Activated T-helper 1 cell treated with anti-CD3 and anti-CD28 coated beads, Interleukin-2, amount 50 U/mL, for 16 hours (primary cell): ENCODE measurements around the gene LRRC8D.
A peak's percentile ranks its signal among the peaks of the same experiment; 100 is the strongest.

Experiments used
- DNase-seq, 2 donors: peaks; one replicate each; pipeline ENCODE4 v3.0.0-alpha.2; 2020; ENCODE audit warnings: low read depth in 1 of 2, low spot score in 1 of 2

The LRRC8D gene

GRCh38 chr1:89938171-89939055 is 117.6 kb downstream of the LRRC8D start:
- no peak for DNase-seq

DNA sequence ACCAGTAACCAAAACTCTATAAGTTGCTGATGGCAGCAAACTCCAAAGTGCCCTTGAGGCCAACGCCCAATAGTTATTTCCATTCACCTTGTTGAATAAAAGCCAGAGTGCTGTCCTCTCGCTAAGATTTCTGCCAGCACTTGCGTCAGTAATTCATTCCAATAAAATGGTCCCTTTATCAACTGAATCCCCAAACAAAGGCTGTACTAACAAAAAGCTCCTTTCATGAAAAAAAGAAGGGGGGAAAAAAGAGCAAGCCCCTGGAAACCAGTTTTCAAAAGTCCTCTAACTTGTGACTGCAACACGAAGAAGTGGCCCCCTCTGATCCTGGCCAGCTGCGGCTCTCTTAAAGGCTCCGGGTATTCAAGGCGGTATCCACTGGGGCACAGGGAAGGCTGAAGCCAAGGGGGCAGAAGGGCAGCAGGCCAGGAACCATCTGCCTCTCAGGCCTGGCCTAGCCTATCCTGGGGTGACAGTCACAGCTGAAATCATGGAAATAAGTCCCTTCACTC is 118.3 kb downstream of the LRRC8D start:
- no peak for DNase-seq

- DNase-seq: no peak
Observed at GRCh38 chr1:89939693-89940438, 119.0 kb downstream of the LRRC8D start.

DNA sequence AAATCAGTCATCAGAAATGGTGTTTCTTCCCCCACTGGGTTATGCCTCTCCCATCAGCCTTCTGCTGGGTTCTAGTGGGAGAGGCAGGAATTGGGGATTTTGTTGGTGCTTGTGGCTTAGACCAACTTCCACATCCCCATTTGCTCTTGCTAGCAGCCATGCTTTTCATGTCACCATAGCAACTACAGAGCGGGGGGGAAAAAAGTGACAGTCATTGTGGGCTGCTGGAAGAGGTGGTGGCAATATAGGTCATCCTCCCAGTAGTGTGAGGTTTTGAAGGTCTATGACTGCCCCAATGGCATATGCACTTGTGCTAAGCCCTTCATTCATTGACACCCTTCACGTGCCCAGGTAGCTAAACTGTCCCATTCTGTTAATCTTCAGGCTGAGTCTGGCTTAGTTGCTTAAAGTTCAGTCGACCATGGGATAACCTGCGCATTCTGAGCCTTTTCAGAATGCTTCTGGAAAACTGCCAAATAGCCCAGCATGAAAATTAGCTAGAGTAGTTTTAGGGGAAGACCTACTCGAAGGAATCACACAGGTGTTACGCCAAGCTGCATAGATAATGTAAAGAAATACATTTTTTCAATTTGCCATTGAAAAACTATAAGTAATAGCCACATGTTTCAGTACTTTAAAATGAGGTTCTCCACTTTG is 120.4 kb downstream of the LRRC8D start:
- no peak for DNase-seq

DNA sequence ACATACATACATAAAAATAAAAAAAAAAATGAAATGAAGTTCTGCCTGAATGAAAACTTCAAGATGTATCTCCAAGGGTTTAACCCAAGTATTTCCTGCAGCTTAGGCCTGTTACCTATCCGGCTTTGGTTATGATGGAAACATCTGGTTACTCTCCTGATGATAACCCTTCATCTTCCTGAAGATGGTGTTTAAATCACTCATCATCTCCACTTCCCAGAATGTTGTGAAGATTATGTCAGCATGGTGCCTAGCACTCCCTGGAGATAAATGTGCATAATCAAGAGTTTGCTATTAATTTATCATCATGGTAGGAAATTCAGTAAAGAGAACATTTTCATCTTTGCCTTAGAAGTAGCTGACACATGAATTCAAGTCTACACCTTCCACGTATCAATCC is 121.2 kb downstream of the LRRC8D start:
- no peak for DNase-seq

DNA sequence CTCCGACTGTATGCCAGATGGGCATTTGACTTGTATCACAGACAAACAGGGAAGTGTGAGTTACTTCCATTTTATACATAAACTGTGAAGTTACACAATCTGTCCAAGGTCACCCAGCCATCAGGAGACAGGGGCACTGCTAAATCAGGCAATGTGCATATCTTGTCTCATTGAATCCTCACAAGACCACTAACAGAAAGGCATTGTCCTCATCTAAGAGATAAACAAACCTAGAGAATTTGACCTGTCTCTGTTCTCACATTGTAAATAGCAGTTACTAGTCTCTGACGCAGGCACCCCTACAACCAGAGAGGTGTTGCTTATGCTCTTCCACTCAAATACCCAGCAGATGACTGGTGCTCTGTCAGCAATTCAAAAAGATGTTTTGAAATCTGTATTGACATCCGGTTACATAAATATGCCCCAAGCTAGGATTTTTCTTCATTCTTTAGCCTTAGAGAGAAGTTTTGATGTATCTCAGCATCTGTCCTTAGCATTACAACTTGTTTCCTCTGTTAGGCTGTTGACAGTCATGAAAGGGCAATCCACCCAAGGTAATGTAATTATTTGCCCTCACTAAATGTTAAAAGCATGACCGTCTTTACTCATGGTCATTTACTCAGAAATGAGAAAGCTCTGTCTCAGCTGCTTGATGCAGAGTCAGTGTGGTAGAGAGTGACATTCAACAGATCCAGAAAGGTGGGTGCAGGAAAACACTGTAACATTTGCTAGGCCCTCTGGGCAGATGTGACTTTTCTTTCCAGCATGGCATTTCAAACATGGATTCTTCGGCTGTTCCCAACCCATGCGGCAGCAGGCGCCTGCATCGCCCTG is 122.2 kb downstream of the LRRC8D start:
- DNase-seq: no peak

DNA sequence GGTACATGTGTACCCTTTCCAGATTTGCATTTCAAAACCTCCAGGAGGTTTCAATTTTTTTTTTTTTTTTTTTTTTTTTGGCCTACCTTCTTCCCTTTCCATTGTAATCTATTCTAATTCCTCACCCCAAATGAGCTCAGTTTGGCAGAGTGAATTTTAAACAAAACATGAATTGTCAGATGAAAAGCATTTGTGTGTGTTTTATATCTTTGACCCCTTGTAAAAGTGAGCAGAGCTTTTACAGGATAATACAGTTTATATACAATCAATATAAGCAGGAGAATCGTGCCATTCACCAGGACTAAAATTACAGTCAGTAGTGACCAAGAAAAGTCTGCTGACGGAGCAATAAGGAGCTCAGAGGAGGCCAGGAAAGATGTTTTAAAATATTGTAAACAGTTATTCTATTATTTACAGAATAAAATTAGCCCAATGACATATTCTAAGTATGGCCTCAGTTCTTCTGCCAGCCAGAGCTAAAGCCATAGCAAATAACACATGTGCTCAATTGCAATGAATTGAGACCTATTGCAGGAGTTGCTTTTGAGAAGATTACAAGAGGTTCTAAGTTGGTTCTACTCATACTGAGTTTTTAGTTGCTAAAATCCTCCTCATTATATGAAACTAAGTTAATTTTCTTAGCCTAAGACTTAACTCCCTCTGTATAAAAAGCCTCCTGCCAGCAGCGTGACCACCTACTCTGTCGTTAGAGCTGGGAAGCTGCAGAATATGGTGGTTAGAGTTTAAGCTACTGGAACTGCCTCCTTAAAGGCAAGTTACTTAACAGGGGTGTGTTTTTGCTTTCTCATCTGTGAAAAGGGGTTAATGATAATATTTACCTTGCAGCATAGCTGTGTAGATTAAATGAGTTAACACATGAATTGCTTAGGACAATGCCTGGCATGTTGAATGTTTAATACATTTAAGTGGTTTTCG is 123.3 kb downstream of the LRRC8D start:
- DNase-seq: no peak

- no peak for DNase-seq
Observed at GRCh38 chr1:89945852-89946476, 125.1 kb downstream of the LRRC8D start.

GRCh38 chr1:89946532-89946931 is 125.7 kb downstream of the LRRC8D start:
- DNase-seq: no peak

DNA sequence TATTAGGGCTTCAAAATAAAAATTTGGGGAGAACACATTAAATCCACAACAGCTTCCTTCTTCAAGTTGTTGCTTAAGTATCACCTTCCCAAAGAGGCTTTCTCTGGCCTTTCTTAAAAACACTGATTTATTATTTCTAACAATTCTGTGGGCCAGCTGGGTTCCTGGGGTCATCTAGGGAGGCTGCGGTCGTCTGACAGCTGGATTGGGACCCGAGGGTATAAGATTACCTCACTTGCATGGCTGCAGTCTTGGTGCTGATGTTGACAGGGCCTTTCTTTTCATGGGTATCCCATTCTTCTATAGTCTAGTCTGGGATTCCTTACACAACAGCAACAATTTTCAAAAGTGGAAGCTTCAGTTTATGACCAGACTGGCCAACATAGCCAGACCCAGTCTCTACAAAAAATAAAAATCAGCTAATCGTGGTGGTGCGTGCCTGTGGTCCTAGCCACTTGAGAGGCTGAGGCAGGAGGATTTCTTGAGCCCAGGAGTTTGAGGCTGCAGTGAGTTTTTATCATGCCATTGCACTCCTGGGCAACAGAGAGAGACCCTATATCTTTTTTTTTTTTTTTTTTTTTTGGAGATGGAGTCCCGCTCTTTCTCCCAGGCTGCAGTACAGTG is 128.0 kb downstream of the LRRC8D start:
- DNase-seq: no peak

- no peak for DNase-seq
Observed at GRCh38 chr1:89949991-89950624, 129.3 kb downstream of the LRRC8D start.

DNA sequence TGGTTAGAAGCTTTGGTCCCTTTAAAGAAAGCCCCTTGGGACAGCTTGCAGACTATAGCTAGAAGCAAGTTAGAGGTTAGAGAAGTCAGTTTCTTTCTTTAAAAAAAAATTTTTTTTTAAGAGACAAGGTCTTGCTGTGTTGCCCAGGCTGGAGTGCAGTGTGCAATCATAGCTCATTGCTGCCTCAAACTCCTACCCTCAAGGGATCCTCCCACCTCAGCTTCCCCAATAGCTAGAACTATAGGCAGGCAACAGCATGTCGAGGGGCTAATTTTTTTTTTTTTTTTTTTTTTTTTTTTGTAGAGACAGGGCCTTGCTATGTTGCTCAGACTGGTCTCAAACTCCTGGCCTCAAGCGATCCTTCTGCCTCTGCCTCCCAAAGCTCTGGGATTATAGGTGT is 129.9 kb downstream of the LRRC8D start:
- no peak for DNase-seq

DNA sequence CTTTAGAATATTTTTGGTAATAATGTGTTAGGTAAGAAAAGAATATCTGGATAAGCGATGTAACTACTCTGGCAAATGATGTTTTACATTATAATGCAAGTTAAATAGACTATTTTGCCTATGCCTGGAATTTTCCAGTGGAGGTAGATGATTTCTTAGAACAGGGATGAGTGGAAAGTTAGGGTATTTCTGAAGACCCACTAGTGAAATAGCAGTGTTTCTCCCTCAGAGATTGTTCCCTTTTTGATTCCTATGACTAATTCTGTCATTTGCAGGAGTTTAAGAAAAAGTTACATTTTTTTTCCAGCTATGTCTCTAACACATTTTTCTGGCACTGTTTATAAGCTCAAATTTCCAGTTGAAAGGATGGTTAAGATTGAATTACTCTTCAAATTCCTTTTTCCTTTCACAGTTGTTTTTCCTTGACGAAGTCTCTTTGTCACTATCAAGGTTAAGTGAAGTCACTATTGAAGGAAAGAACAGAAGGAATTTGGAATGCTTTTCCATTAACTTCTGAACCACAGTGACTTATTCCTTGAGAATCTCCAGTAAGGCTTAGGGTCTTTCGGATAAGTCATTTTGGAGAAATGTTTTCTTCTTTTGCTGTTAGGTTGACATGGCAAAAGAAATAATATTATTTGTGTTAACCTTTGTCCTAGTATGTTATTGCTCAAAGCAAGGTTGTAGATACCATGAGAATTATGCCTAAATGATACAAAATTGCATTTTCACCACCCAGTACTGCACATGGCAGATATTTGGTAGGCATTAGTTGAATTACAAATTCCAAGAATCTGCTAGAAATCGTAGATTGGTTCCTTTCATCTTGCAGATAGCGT is 131.2 kb downstream of the LRRC8D start:
- DNase-seq: no peak

GRCh38 chr1:89952605-89953130 is 131.8 kb downstream of the LRRC8D start:
- DNase-seq: no peak

GRCh38 chr1:89953131-89953626 is 132.3 kb downstream of the LRRC8D start:
- peak in 1 of 2 donors; percentile 3 for DNase-seq

GRCh38 chr1:89953929-89954328 is 133.1 kb downstream of the LRRC8D start:
- no peak for DNase-seq

DNA sequence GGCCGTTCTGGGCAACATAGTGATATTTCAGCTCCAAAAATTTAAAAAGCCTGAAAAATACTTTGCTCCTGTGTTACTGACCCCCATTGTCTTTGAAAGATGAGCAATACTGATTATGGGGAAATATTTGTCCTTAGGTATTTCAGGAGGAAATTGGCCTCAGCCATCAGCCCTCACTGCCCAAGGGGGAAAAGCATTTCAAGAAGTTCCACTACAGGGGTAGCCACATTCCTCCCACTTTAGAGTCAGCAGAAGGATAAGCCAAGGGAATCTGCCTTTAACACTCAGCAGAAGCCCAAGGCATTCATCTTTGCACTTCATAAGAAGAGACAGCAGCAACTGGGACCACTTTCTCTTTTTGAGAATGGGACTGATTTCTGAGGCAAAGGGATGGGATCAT is 133.6 kb downstream of the LRRC8D start:
- no peak for DNase-seq
